Measurements from ENCODE around the gene SRGAP3. TPM values are rescaled to one million over a fixed set of nuclear protein-coding genes. Genes with fewer than 3 reads are reported as not detected.

The SRGAP3 gene
- total RNA-seq, 1 experiment from 2014 or later, result 0.69 TPM

DNA sequence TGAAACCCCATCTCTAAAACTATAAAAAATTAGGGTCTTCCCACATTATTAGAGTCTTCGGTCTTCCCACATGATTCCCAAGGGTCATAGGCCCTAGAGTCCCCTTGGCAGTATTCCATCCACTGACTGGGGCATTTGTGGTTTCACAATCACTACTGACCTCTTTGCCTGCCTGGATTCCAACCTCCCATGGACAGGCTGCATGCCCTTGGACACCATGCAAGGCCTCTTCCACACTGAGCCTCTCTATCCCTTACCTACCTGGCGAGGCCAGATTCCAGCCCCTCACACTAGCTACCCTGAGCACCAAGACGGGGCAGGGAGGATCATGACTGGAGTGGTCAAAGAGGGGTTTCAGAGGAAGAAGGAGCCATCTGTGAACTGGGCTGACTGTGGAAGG lies 64.4 kb downstream of the SRGAP3 start:
- ChIA-PET CTCF (no interaction called here), POLR2A (ENCODE audit: low non-redundant PET) (no interaction called here)
- TF ChIP-seq EZH2 (IDR thresholded peaks at IDR 0.05; ENCODE audit: borderline replicate concordance, low read depth, low read length, poor library complexity, severe bottlenecking) (no peak), CTCF (conservative IDR thresholded peaks at IDR 0.05; ENCODE audit: low read depth, low read length) (no peak)
- Histone ChIP-seq H3K27me3 (replicated peaks; ENCODE audit: insufficient read depth, low read depth, low read length, poor library complexity) (peaks cover 43% of the 10 kb centered on the region), H3K4me3 (ENCODE audit: low read depth, low read length, poor library complexity, severe bottlenecking) (no peak overlapping the region), H3K9me3 (ENCODE audit: low read depth, low read length, poor library complexity, severe bottlenecking) (no peaks in the 10 kb centered on the region), H3K36me3 (ENCODE audit: insufficient read depth, low read length, poor library complexity, severe bottlenecking) (no peaks in the 10 kb centered on the region), H3K27ac (ENCODE audit: low read depth, low read length, poor library complexity, severe bottlenecking) (no peak overlapping the region), H3K4me1 (ENCODE audit: insufficient read depth, low read length, poor library complexity, severe bottlenecking) (no peaks in the 10 kb centered on the region)
- BruUV-seq (replicated peaks), result no TSS peak
- no peak for DNase-seq (ENCODE audit: low spot score)
- intact Hi-C loops (cut with micrococcal nuclease; ENCODE audit: unreplicated experiment), result no loop called here

GRCh38 chr3:9184461-9184835 lies 65.0 kb downstream of the SRGAP3 start:
- ChIA-PET POLR2A (ENCODE audit: low non-redundant PET) (no interaction called here), CTCF (no interaction called here)
- no peak for TF ChIP-seq EZH2 (IDR thresholded peaks at IDR 0.05; ENCODE audit: borderline replicate concordance, low read depth, low read length, poor library complexity, severe bottlenecking)
- TF ChIP-seq CTCF (conservative IDR thresholded peaks at IDR 0.05; ENCODE audit: low read depth, low read length), result no peak
- H3K36me3 ChIP-seq (ENCODE audit: insufficient read depth, low read length, poor library complexity, severe bottlenecking), result no peaks in the 10 kb centered on the region
- no peaks in the 10 kb centered on the region for H3K4me1 ChIP-seq (ENCODE audit: insufficient read depth, low read length, poor library complexity, severe bottlenecking)
- no peak overlapping the region for H3K27ac ChIP-seq (ENCODE audit: low read depth, low read length, poor library complexity, severe bottlenecking)
- H3K4me3 ChIP-seq (ENCODE audit: low read depth, low read length, poor library complexity, severe bottlenecking), result no peak overlapping the region
- BruUV-seq (replicated peaks), result no TSS peak
- DNase-seq (ENCODE audit: low spot score), result no peak
- no peaks in the 10 kb centered on the region for H3K9me3 ChIP-seq (ENCODE audit: low read depth, low read length, poor library complexity, severe bottlenecking)
- intact Hi-C loops (cut with micrococcal nuclease; ENCODE audit: unreplicated experiment), result no loop called here
- H3K27me3 ChIP-seq (replicated peaks; ENCODE audit: insufficient read depth, low read depth, low read length, poor library complexity), result peaks cover 43% of the 10 kb centered on the region

DNA sequence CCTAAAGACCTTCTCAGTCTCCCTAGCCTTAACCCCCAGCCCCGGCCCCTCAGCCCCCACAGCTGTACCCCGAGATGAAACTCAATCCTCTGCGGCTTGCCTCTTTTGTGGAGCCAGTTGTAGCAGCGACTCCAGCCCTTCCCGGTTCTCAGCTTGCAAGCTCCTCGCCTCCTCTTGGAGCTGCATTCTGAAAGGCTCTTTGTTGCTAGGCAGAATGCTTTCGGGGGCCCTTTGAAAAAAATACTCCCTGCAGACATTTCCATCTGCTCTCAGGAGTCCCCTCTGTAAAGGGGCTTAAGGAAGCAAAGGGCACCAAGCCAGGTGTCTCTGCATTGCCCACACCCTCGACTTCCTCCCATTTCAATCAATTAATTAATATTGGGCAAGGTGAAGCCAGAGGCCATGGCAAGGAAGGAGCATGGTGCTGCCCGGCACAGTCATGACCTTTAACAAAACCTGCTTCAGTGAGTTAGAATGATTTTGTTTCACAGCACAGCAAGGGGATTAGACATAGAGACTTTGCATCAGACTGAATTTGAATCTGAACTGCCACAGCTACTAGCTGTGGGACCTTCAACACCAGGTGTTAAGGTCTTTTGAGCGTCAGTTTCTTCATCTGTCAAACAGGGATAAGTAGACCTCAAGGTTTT lies 65.5 kb downstream of the SRGAP3 start:
- TF ChIP-seq CTCF (conservative IDR thresholded peaks at IDR 0.05; ENCODE audit: low read depth, low read length) (no peak), EZH2 (IDR thresholded peaks at IDR 0.05; ENCODE audit: borderline replicate concordance, low read depth, low read length, poor library complexity, severe bottlenecking) (no peak)
- DNase-seq (ENCODE audit: low spot score), result no peak
- no peaks in the 10 kb centered on the region for H3K4me1 ChIP-seq (ENCODE audit: insufficient read depth, low read length, poor library complexity, severe bottlenecking)
- no peak overlapping the region for H3K27ac ChIP-seq (ENCODE audit: low read depth, low read length, poor library complexity, severe bottlenecking)
- H3K36me3 ChIP-seq (ENCODE audit: insufficient read depth, low read length, poor library complexity, severe bottlenecking), result no peaks in the 10 kb centered on the region
- intact Hi-C loops (cut with micrococcal nuclease; ENCODE audit: unreplicated experiment), result no loop called here
- ChIA-PET CTCF (no interaction called here), POLR2A (ENCODE audit: low non-redundant PET) (no interaction called here)
- no peak overlapping the region for H3K4me3 ChIP-seq (ENCODE audit: low read depth, low read length, poor library complexity, severe bottlenecking)
- peaks cover 38% of the 10 kb centered on the region for H3K27me3 ChIP-seq (replicated peaks; ENCODE audit: insufficient read depth, low read depth, low read length, poor library complexity)
- H3K9me3 ChIP-seq (ENCODE audit: low read depth, low read length, poor library complexity, severe bottlenecking), result no peaks in the 10 kb centered on the region
- BruUV-seq (replicated peaks), result no TSS peak

All from A673 (cell line).